HG03442 (cell line): ENCODE results near the gene PDE4D.
"Not testable (repeated sequence)": the region's sequence is repeated elsewhere in the genome, so short reads cannot be mapped to it uniquely, and the experiment has no call there.

Source experiments
- ATAC-seq: cut with Tn5 transposase; IDR thresholded peaks from one replicate; pipeline ENCODE4 v1.9.1; 2021; ENCODE audit warnings: mild to moderate bottlenecking, moderate library complexity; ENCODE audit not compliant: unreplicated experiment

The PDE4D gene

GRCh38 chr5:59312223-59312622 is 581.3 kb downstream of the PDE4D start:
- ATAC-seq, result no peak

- not testable (repeated sequence) for ATAC-seq
Observed at GRCh38 chr5:59308685-59309084, 584.8 kb downstream of the PDE4D start.

- not testable (repeated sequence) for ATAC-seq
Observed at GRCh38 chr5:59303289-59303716, 590.2 kb downstream of the PDE4D start.

GRCh38 chr5:59302509-59302908 is 591.0 kb downstream of the PDE4D start:
- not testable (repeated sequence) for ATAC-seq

- ATAC-seq, result no peak
Observed at GRCh38 chr5:59301727-59302126, 591.8 kb downstream of the PDE4D start.

- no peak for ATAC-seq
Observed at GRCh38 chr5:59300930-59301329, 592.6 kb downstream of the PDE4D start.

GRCh38 chr5:59299006-59299405 is 594.5 kb downstream of the PDE4D start:
- no peak for ATAC-seq

GRCh38 chr5:59296317-59297264 is 596.9 kb downstream of the PDE4D start:
- no peak for ATAC-seq

- ATAC-seq, result no peak
Observed at GRCh38 chr5:59293700-59294099, 599.8 kb downstream of the PDE4D start.

GRCh38 chr5:59291941-59292340 is 601.6 kb downstream of the PDE4D start:
- no peak for ATAC-seq

- no peak for ATAC-seq
Observed at GRCh38 chr5:59287884-59288283, 605.6 kb downstream of the PDE4D start.

- no peak for ATAC-seq
Observed at GRCh38 chr5:59287361-59287760, 606.2 kb downstream of the PDE4D start.

GRCh38 chr5:59286510-59286909 is 607.0 kb downstream of the PDE4D start:
- ATAC-seq, result no peak

- no peak for ATAC-seq
Observed at GRCh38 chr5:59285300-59286016, 608.1 kb downstream of the PDE4D start.

GRCh38 chr5:59282726-59283125 is 610.8 kb downstream of the PDE4D start:
- ATAC-seq, result no peak

GRCh38 chr5:59279979-59280378 is 613.5 kb downstream of the PDE4D start:
- ATAC-seq, result no peak

GRCh38 chr5:59276917-59277372 is 616.6 kb downstream of the PDE4D start:
- ATAC-seq, result no peak

- ATAC-seq, result no peak
Observed at GRCh38 chr5:59276325-59276675, 617.2 kb downstream of the PDE4D start.

GRCh38 chr5:59275510-59276324 is 617.8 kb downstream of the PDE4D start:
- no peak for ATAC-seq

- no peak for ATAC-seq
Observed at GRCh38 chr5:59275170-59275509, 618.4 kb downstream of the PDE4D start.

- ATAC-seq, result no peak
Observed at GRCh38 chr5:59274106-59274636, 619.4 kb downstream of the PDE4D start.
